ENCODE results near the gene SLC38A8.

GRCh38 chr16:84068041-84068440 lies 25.4 kb upstream of the SLC38A8 start:
- TF ChIP-seq, protein P1, sequence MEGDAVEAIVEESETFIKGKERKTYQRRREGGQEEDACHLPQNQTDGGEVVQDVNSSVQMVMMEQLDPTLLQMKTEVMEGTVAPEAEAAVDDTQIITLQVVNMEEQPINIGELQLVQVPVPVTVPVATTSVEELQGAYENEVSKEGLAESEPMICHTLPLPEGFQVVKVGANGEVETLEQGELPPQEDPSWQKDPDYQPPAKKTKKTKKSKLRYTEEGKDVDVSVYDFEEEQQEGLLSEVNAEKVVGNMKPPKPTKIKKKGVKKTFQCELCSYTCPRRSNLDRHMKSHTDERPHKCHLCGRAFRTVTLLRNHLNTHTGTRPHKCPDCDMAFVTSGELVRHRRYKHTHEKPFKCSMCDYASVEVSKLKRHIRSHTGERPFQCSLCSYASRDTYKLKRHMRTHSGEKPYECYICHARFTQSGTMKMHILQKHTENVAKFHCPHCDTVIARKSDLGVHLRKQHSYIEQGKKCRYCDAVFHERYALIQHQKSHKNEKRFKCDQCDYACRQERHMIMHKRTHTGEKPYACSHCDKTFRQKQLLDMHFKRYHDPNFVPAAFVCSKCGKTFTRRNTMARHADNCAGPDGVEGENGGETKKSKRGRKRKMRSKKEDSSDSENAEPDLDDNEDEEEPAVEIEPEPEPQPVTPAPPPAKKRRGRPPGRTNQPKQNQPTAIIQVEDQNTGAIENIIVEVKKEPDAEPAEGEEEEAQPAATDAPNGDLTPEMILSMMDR (IDR thresholded peaks at IDR 0.05), result no peak
- no peak for TF ChIP-seq POLR2A (IDR thresholded peaks at IDR 0.05)

Measured in thyroid gland (tissue), 4 donors.